Nephron (organoid): Measurements from ENCODE around the gene COA7.

Experiments
- H3K27ac Mint-ChIP-seq, 3 experiments: 2 replicates each; pipeline ENCODE4 v1.8.0; 2020; ENCODE audit warnings: mixed read lengths in 3 of 3, mild to moderate bottlenecking in 2 of 3, moderate library complexity in 1 of 3
- H3K27me3 Mint-ChIP-seq: 2 replicates; pipeline ENCODE4 v1.8.0; 2021; ENCODE audit warnings: low read depth, mild to moderate bottlenecking, moderate library complexity, mixed read lengths
- H3K36me3 Mint-ChIP-seq: 2 replicates; pipeline ENCODE4 v1.8.0; 2020; ENCODE audit warnings: low read depth, mixed read lengths
- H3K4me1 Mint-ChIP-seq: 2 replicates; pipeline ENCODE4 v1.8.0; 2020; ENCODE audit warnings: mixed read lengths
- H3K4me3 Mint-ChIP-seq, 3 experiments: 2 replicates each; pipeline ENCODE4 v1.8.0; 2020; ENCODE audit warnings: mild to moderate bottlenecking in 3 of 3, mixed read lengths in 3 of 3, moderate library complexity in 2 of 3
- H3K9me3 Mint-ChIP-seq: 2 replicates; pipeline ENCODE4 v1.8.0; 2020; ENCODE audit warnings: mixed read lengths
- CTCF ChIP-seq, 3 experiments: fragments of 200-600 bp; sonication (generic); IDR thresholded peaks; one replicate each; pipeline ENCODE4 v1.5.0; 2021; ENCODE audit warnings: antibody characterized with exemption in 3 of 3; ENCODE audit not compliant: unreplicated experiment in 3 of 3

COA7 gene

GRCh38 chr1:52697795-52698674 is at the start of gene COA7:
COA7 (minus strand) TSS chr1:52698347; CDS start chr1:52698326, 21 bp downstream.
- no peak for TF ChIP-seq CTCF (IDR thresholded peaks at IDR 0.05; ENCODE audit: unreplicated experiment in 3 of 3)
- H3K4me3 Mint-ChIP-seq, result peak within 1 kb of the TSS; percentile 92 to 97 (median 94)
- H3K9me3 Mint-ChIP-seq, result no peaks in the 10 kb centered on the region
- peaks cover 16% of the 10 kb centered on the region for H3K36me3 Mint-ChIP-seq
- no peaks in the 10 kb centered on the region for H3K27me3 Mint-ChIP-seq
- H3K4me1 Mint-ChIP-seq, result peaks cover 24% of the 10 kb centered on the region
- H3K27ac Mint-ChIP-seq, result peak within 1 kb of the TSS; percentile 87 to 99 (median 92)

- Mint-ChIP-seq H3K9me3 (no peaks in the 10 kb centered on the region), H3K4me3 (no peak overlapping the region), H3K4me1 (peaks cover 25% of the 10 kb centered on the region), H3K36me3 (peaks cover 13% of the 10 kb centered on the region), H3K27ac (no peak overlapping the region), H3K27me3 (no peaks in the 10 kb centered on the region)
- TF ChIP-seq CTCF (IDR thresholded peaks at IDR 0.05; ENCODE audit: unreplicated experiment in 3 of 3), result no peak
Observed at GRCh38 chr1:52747450-52747849, 49.3 kb upstream of the COA7 start.

- H3K9me3 Mint-ChIP-seq, result peaks cover 3% of the 10 kb centered on the region
- no peak overlapping the region for H3K27ac Mint-ChIP-seq
- TF ChIP-seq CTCF (IDR thresholded peaks at IDR 0.05; ENCODE audit: unreplicated experiment in 3 of 3), result no peak
- peaks cover 14% of the 10 kb centered on the region for H3K4me1 Mint-ChIP-seq
- no peak overlapping the region for H3K4me3 Mint-ChIP-seq
- no peaks in the 10 kb centered on the region for H3K27me3 Mint-ChIP-seq
- H3K36me3 Mint-ChIP-seq, result peaks cover 22% of the 10 kb centered on the region
Observed at GRCh38 chr1:52746189-52746588, 48.0 kb upstream of the COA7 start.

GRCh38 chr1:52741259-52741658 is 43.1 kb upstream of the COA7 start:
- TF ChIP-seq CTCF (IDR thresholded peaks at IDR 0.05; ENCODE audit: unreplicated experiment in 3 of 3), result no peak
- peaks cover 31% of the 10 kb centered on the region for H3K36me3 Mint-ChIP-seq
- no peaks in the 10 kb centered on the region for H3K27me3 Mint-ChIP-seq
- peaks cover 3% of the 10 kb centered on the region for H3K9me3 Mint-ChIP-seq
- peaks cover 5% of the 10 kb centered on the region for H3K4me1 Mint-ChIP-seq
- H3K27ac Mint-ChIP-seq, result no peak overlapping the region
- H3K4me3 Mint-ChIP-seq, result no peak overlapping the region

GRCh38 chr1:52739699-52740467 is 41.7 kb upstream of the COA7 start:
- Mint-ChIP-seq H3K4me1 (peaks cover 5% of the 10 kb centered on the region), H3K27ac (peak overlapping the region in 1 of 3 experiments; percentile 28), H3K27me3 (no peaks in the 10 kb centered on the region), H3K9me3 (peaks cover 3% of the 10 kb centered on the region), H3K36me3 (peaks cover 31% of the 10 kb centered on the region), H3K4me3 (no peak overlapping the region)
- TF ChIP-seq CTCF (IDR thresholded peaks at IDR 0.05; ENCODE audit: unreplicated experiment in 3 of 3), result no peak
